ENCODE measurements around the gene AGBL4. TPM values are rescaled to one million over a fixed set of nuclear protein-coding genes. Genes with fewer than 3 reads are reported as not detected.

AGBL4 gene
- total RNA-seq = under 1 TPM in 1 of 5 donors, not detected in 4; 0.58 TPM
- 0.15 TPM for total RNA-seq (2013)
- 0 to 0.31 (median 0.05) reads per million in 29 experiments for total RNA-seq

- peak within 1 kb of the TSS in 2 of 3 donors; percentile 21 to 22 for H3K4me3 Mint-ChIP-seq
- H3K27ac Mint-ChIP-seq = peak within 1 kb of the TSS in 1 of 2 donors; percentile 9
- ChIA-PET CTCF (no interaction called here), POLR2A (no interaction called here)
- H3K9me3 Mint-ChIP-seq = peaks cover 0 to 8% (median 3%) of the 10 kb centered on the region in 3 donors
- H3K4me1 Mint-ChIP-seq = peaks cover 0 to 6% (median 1%) of the 10 kb centered on the region in 3 donors
- no peaks in the 10 kb centered on the region for H3K36me3 ChIP-seq (ENCODE audit: control insufficient read depth in 2 of 2, extremely low read depth in 1 of 2, insufficient read depth in 1 of 2, low read length in 1 of 2)
- no peak within 1 kb of the TSS for H3K27ac ChIP-seq (ENCODE audit: low read length)
- peak within 1 kb of the TSS in 1 of 2 donors; percentile 25 for H3K4me3 ChIP-seq (ENCODE audit: control insufficient read depth in 1 of 2, extremely low read depth in 1 of 2, low read length in 1 of 2)
- no peaks in the 10 kb centered on the region for H3K4me1 ChIP-seq (ENCODE audit: control insufficient read depth in 1 of 2, extremely low read depth in 1 of 2, insufficient read depth in 2 of 2, low read length in 2 of 2)
- peaks cover 7 to 10% of the 10 kb centered on the region in 2 experiments for H3K27me3 ChIP-seq (replicated peaks in 1 of 2; ENCODE audit: control insufficient read depth in 2 of 2, extremely low read depth in 1 of 2, insufficient read depth in 2 of 2, low read length in 1 of 2)
- DNase-seq = peak in 1 of 35 experiments; percentile 9
- H3K27me3 Mint-ChIP-seq = peaks cover 12% of the 10 kb centered on the region in 2 donors
- no peaks in the 10 kb centered on the region for H3K9me3 ChIP-seq
- no peak for ATAC-seq (replicated peaks in 1 of 4)
- 15% methylated on average over 52 of the region's 56 CpGs for WGBS (ENCODE audit: insufficient coverage)
- peaks cover 3% of the 10 kb centered on the region for H3K36me3 Mint-ChIP-seq
Observed at GRCh38 chr1:50023292-50024159, at the start of gene AGBL4. TSS of gene AGBL4 (minus strand) at chr1:50023954.

- H3K27me3 ChIP-seq (replicated peaks in 1 of 2; ENCODE audit: control insufficient read depth in 2 of 2, extremely low read depth in 1 of 2, insufficient read depth in 2 of 2, low read length in 1 of 2) = peaks cover 0 to 3% of the 10 kb centered on the region in 2 experiments
- no peaks in the 10 kb centered on the region for H3K9me3 ChIP-seq
- H3K4me1 Mint-ChIP-seq = no peaks in the 10 kb centered on the region
- no peak overlapping the region for H3K27ac ChIP-seq (ENCODE audit: low read length)
- no CpG with 5 or more reads among the region's 1 CpG for WGBS (ENCODE audit: insufficient coverage)
- no peak for ATAC-seq (replicated peaks in 1 of 4)
- H3K4me3 Mint-ChIP-seq = no peak overlapping the region
- H3K4me3 ChIP-seq (ENCODE audit: control insufficient read depth in 1 of 2, extremely low read depth in 1 of 2, low read length in 1 of 2) = no peak overlapping the region
- no peaks in the 10 kb centered on the region for H3K36me3 Mint-ChIP-seq
- H3K27me3 Mint-ChIP-seq = peaks cover 0 to 6% of the 10 kb centered on the region in 2 donors
- H3K36me3 ChIP-seq (ENCODE audit: control insufficient read depth in 2 of 2, extremely low read depth in 1 of 2, insufficient read depth in 1 of 2, low read length in 1 of 2) = no peaks in the 10 kb centered on the region
- ChIA-PET CTCF (no interaction called here), POLR2A (no interaction called here)
- DNase-seq = no peak
- no peaks in the 10 kb centered on the region for H3K9me3 Mint-ChIP-seq
- H3K4me1 ChIP-seq (ENCODE audit: control insufficient read depth in 1 of 2, extremely low read depth in 1 of 2, insufficient read depth in 2 of 2, low read length in 2 of 2) = no peaks in the 10 kb centered on the region
- H3K27ac Mint-ChIP-seq = no peak overlapping the region
Observed at GRCh38 chr1:50066806-50067205, 43.1 kb upstream of the AGBL4 start.

GRCh38 chr1:50060279-50060678 lies 36.5 kb upstream of the AGBL4 start:
- H3K36me3 ChIP-seq (ENCODE audit: control insufficient read depth in 2 of 2, extremely low read depth in 1 of 2, insufficient read depth in 1 of 2, low read length in 1 of 2) = no peaks in the 10 kb centered on the region
- ChIA-PET POLR2A (interaction anchor here in 1 of 2 donors (0.6 kb wide), 1 partner anchor 19 kb away, joined by 4 read pairs; no protein-coding TSS in a partner anchor), CTCF (no interaction called here)
- Mint-ChIP-seq H3K9me3 (no peaks in the 10 kb centered on the region), H3K4me3 (no peak overlapping the region), H3K36me3 (no peaks in the 10 kb centered on the region), H3K4me1 (no peaks in the 10 kb centered on the region), H3K27me3 (peaks cover 0 to 2% of the 10 kb centered on the region in 2 donors), H3K27ac (no peak overlapping the region)
- no peaks in the 10 kb centered on the region for H3K27me3 ChIP-seq (replicated peaks in 1 of 2; ENCODE audit: control insufficient read depth in 2 of 2, extremely low read depth in 1 of 2, insufficient read depth in 2 of 2, low read length in 1 of 2)
- DNase-seq = no peak
- no peaks in the 10 kb centered on the region for H3K4me1 ChIP-seq (ENCODE audit: control insufficient read depth in 1 of 2, extremely low read depth in 1 of 2, insufficient read depth in 2 of 2, low read length in 2 of 2)
- no peak overlapping the region for H3K4me3 ChIP-seq (ENCODE audit: control insufficient read depth in 1 of 2, extremely low read depth in 1 of 2, low read length in 1 of 2)
- no peaks in the 10 kb centered on the region for H3K9me3 ChIP-seq
- ATAC-seq (replicated peaks in 1 of 4) = no peak
- 80% methylated on average over 1 of the region's 3 CpGs for WGBS (ENCODE audit: insufficient coverage)
- no peak overlapping the region for H3K27ac ChIP-seq (ENCODE audit: low read length)

GRCh38 chr1:50048791-50049190 lies 25.0 kb upstream of the AGBL4 start:
- H3K4me1 ChIP-seq (ENCODE audit: control insufficient read depth in 1 of 2, extremely low read depth in 1 of 2, insufficient read depth in 2 of 2, low read length in 2 of 2) = peaks cover 0 to 3% of the 10 kb centered on the region in 2 experiments
- ATAC-seq (replicated peaks in 1 of 4) = no peak
- no peaks in the 10 kb centered on the region for H3K4me1 Mint-ChIP-seq

GRCh38 chr1:50047916-50048694 lies 24.4 kb upstream of the AGBL4 start:
- WGBS (ENCODE audit: insufficient coverage) = 12% methylated on average over 61 of the region's 72 CpGs
- ChIA-PET CTCF (no interaction called here), POLR2A (no interaction called here)
- no peak for DNase-seq
- peaks cover 0 to 3% of the 10 kb centered on the region in 2 experiments for H3K4me1 ChIP-seq (ENCODE audit: control insufficient read depth in 1 of 2, extremely low read depth in 1 of 2, insufficient read depth in 2 of 2, low read length in 2 of 2)
- H3K4me1 Mint-ChIP-seq = no peaks in the 10 kb centered on the region
- H3K27me3 Mint-ChIP-seq = peaks cover 17 to 30% of the 10 kb centered on the region in 2 donors
- no peaks in the 10 kb centered on the region for H3K36me3 ChIP-seq (ENCODE audit: control insufficient read depth in 2 of 2, extremely low read depth in 1 of 2, insufficient read depth in 1 of 2, low read length in 1 of 2)
- no peaks in the 10 kb centered on the region for H3K36me3 Mint-ChIP-seq
- peaks cover 0 to 4% (median 0%) of the 10 kb centered on the region in 3 donors for H3K9me3 Mint-ChIP-seq
- no peaks in the 10 kb centered on the region for H3K9me3 ChIP-seq
- no peak for ATAC-seq (replicated peaks in 1 of 4)
- H3K4me3 Mint-ChIP-seq = no peak overlapping the region
- H3K27ac Mint-ChIP-seq = no peak overlapping the region
- H3K4me3 ChIP-seq (ENCODE audit: control insufficient read depth in 1 of 2, extremely low read depth in 1 of 2, low read length in 1 of 2) = no peak overlapping the region
- H3K27ac ChIP-seq (ENCODE audit: low read length) = no peak overlapping the region
- peaks cover 10 to 16% of the 10 kb centered on the region in 2 experiments for H3K27me3 ChIP-seq (replicated peaks in 1 of 2; ENCODE audit: control insufficient read depth in 2 of 2, extremely low read depth in 1 of 2, insufficient read depth in 2 of 2, low read length in 1 of 2)

More at GRCh38 chr1:50048791-50049190, 25.0 kb upstream of the AGBL4 start:
- no peaks in the 10 kb centered on the region for H3K9me3 ChIP-seq
- ChIA-PET CTCF (no interaction called here), POLR2A (no interaction called here)
- no peak overlapping the region for H3K4me3 ChIP-seq (ENCODE audit: control insufficient read depth in 1 of 2, extremely low read depth in 1 of 2, low read length in 1 of 2)
- peaks cover 0 to 4% (median 0%) of the 10 kb centered on the region in 3 donors for H3K9me3 Mint-ChIP-seq
- no peaks in the 10 kb centered on the region for H3K36me3 Mint-ChIP-seq
- H3K36me3 ChIP-seq (ENCODE audit: control insufficient read depth in 2 of 2, extremely low read depth in 1 of 2, insufficient read depth in 1 of 2, low read length in 1 of 2) = no peaks in the 10 kb centered on the region
- no CpG with 5 or more reads among the region's 2 CpGs for WGBS (ENCODE audit: insufficient coverage)
- no peak for DNase-seq
- H3K27me3 ChIP-seq (replicated peaks in 1 of 2; ENCODE audit: control insufficient read depth in 2 of 2, extremely low read depth in 1 of 2, insufficient read depth in 2 of 2, low read length in 1 of 2) = peaks cover 10 to 16% of the 10 kb centered on the region in 2 experiments
- no peak overlapping the region for H3K4me3 Mint-ChIP-seq
- no peak overlapping the region for H3K27ac ChIP-seq (ENCODE audit: low read length)
- H3K27me3 Mint-ChIP-seq = peaks cover 17 to 31% of the 10 kb centered on the region in 2 donors
- H3K27ac Mint-ChIP-seq = no peak overlapping the region

GRCh38 chr1:50038237-50038809 lies 14.6 kb upstream of the AGBL4 start:
- H3K9me3 ChIP-seq = no peaks in the 10 kb centered on the region
- ATAC-seq (replicated peaks in 1 of 4) (no peak), DNase-seq (no peak)
- Mint-ChIP-seq H3K27ac (no peak overlapping the region), H3K4me3 (no peak overlapping the region), H3K9me3 (peaks cover 0 to 10% (median 0%) of the 10 kb centered on the region in 3 donors), H3K4me1 (no peaks in the 10 kb centered on the region), H3K27me3 (peaks cover 4 to 31% of the 10 kb centered on the region in 2 donors), H3K36me3 (no peaks in the 10 kb centered on the region)
- 23% methylated on average over 3 of the region's 5 CpGs for WGBS (ENCODE audit: insufficient coverage)
- no peaks in the 10 kb centered on the region for H3K27me3 ChIP-seq (replicated peaks in 1 of 2; ENCODE audit: control insufficient read depth in 2 of 2, extremely low read depth in 1 of 2, insufficient read depth in 2 of 2, low read length in 1 of 2)
- no peak overlapping the region for H3K4me3 ChIP-seq (ENCODE audit: control insufficient read depth in 1 of 2, extremely low read depth in 1 of 2, low read length in 1 of 2)
- no peak overlapping the region for H3K27ac ChIP-seq (ENCODE audit: low read length)
- ChIA-PET POLR2A (no interaction called here), CTCF (no interaction called here)
- no peaks in the 10 kb centered on the region for H3K4me1 ChIP-seq (ENCODE audit: control insufficient read depth in 1 of 2, extremely low read depth in 1 of 2, insufficient read depth in 2 of 2, low read length in 2 of 2)
- no peaks in the 10 kb centered on the region for H3K36me3 ChIP-seq (ENCODE audit: control insufficient read depth in 2 of 2, extremely low read depth in 1 of 2, insufficient read depth in 1 of 2, low read length in 1 of 2)
